ENCODE data around the gene B3GLCT. TPM values are rescaled to one million over a fixed set of nuclear protein-coding genes. Genes with fewer than 3 reads are reported as not detected.
"Not testable (repeated sequence)": the region's sequence is repeated elsewhere in the genome, so short reads cannot be mapped to it uniquely, and the experiment has no call there.

The B3GLCT gene
- total RNA-seq, 1 donor from 2014 or later, result 4.7 TPM

GRCh38 chr13:31327182-31327860 lies 127.5 kb downstream of the B3GLCT start:
- no peak overlapping the region for H3K27ac Mint-ChIP-seq
- no peak overlapping the region for H3K4me3 Mint-ChIP-seq (ENCODE audit: low read depth)
- no peaks in the 10 kb centered on the region for H3K27me3 Mint-ChIP-seq (ENCODE audit: low read depth)
- no peaks in the 10 kb centered on the region for H3K4me1 Mint-ChIP-seq (ENCODE audit: low read depth)
- DNase-seq (ENCODE audit: low spot score), result no peak
- no peaks in the 10 kb centered on the region for H3K36me3 Mint-ChIP-seq (ENCODE audit: low read depth)
- H3K9me3 Mint-ChIP-seq, result no peaks in the 10 kb centered on the region
- intact Hi-C loops (cut with micrococcal nuclease), result no loop called here

GRCh38 chr13:31328549-31329235 lies 128.9 kb downstream of the B3GLCT start:
- no peak for DNase-seq (ENCODE audit: low spot score)
- Mint-ChIP-seq H3K27ac (no peak overlapping the region), H3K27me3 (ENCODE audit: low read depth) (no peaks in the 10 kb centered on the region), H3K9me3 (no peaks in the 10 kb centered on the region), H3K4me1 (ENCODE audit: low read depth) (no peaks in the 10 kb centered on the region), H3K36me3 (ENCODE audit: low read depth) (no peaks in the 10 kb centered on the region), H3K4me3 (ENCODE audit: low read depth) (no peak overlapping the region)
- intact Hi-C loops (cut with micrococcal nuclease), result no loop called here

- H3K27me3 Mint-ChIP-seq (ENCODE audit: low read depth), result no peaks in the 10 kb centered on the region
- intact Hi-C loops (cut with micrococcal nuclease), result no loop called here
- no peak overlapping the region for H3K4me3 Mint-ChIP-seq (ENCODE audit: low read depth)
- H3K9me3 Mint-ChIP-seq, result no peaks in the 10 kb centered on the region
- DNase-seq (ENCODE audit: low spot score), result no peak
- no peaks in the 10 kb centered on the region for H3K4me1 Mint-ChIP-seq (ENCODE audit: low read depth)
- H3K27ac Mint-ChIP-seq, result no peak overlapping the region
- H3K36me3 Mint-ChIP-seq (ENCODE audit: low read depth), result no peaks in the 10 kb centered on the region
These were observed 130.5 kb downstream of the B3GLCT start for GRCh38 chr13:31330236-31330635.

GRCh38 chr13:31331068-31331467 lies 131.3 kb downstream of the B3GLCT start:
- no peak overlapping the region for H3K4me3 Mint-ChIP-seq (ENCODE audit: low read depth)
- no peaks in the 10 kb centered on the region for H3K9me3 Mint-ChIP-seq
- intact Hi-C loops (cut with micrococcal nuclease), result no loop called here
- no peak for DNase-seq (ENCODE audit: low spot score)
- H3K36me3 Mint-ChIP-seq (ENCODE audit: low read depth), result no peaks in the 10 kb centered on the region
- no peaks in the 10 kb centered on the region for H3K4me1 Mint-ChIP-seq (ENCODE audit: low read depth)
- H3K27me3 Mint-ChIP-seq (ENCODE audit: low read depth), result no peaks in the 10 kb centered on the region
- no peak overlapping the region for H3K27ac Mint-ChIP-seq

- no peaks in the 10 kb centered on the region for H3K4me1 Mint-ChIP-seq (ENCODE audit: low read depth)
- peaks cover 9% of the 10 kb centered on the region for H3K9me3 Mint-ChIP-seq
- H3K4me3 Mint-ChIP-seq (ENCODE audit: low read depth), result no peak overlapping the region
- intact Hi-C loops (cut with micrococcal nuclease), result no loop called here
- H3K27ac Mint-ChIP-seq, result no peak overlapping the region
- no peaks in the 10 kb centered on the region for H3K27me3 Mint-ChIP-seq (ENCODE audit: low read depth)
- DNase-seq (ENCODE audit: low spot score), result no peak
- H3K36me3 Mint-ChIP-seq (ENCODE audit: low read depth), result no peaks in the 10 kb centered on the region
These were observed 134.8 kb downstream of the B3GLCT start for GRCh38 chr13:31334547-31334946.

GRCh38 chr13:31334994-31335557 lies 135.3 kb downstream of the B3GLCT start:
- Mint-ChIP-seq H3K4me3 (ENCODE audit: low read depth) (no peak overlapping the region), H3K27me3 (ENCODE audit: low read depth) (no peaks in the 10 kb centered on the region), H3K4me1 (ENCODE audit: low read depth) (no peaks in the 10 kb centered on the region), H3K36me3 (ENCODE audit: low read depth) (no peaks in the 10 kb centered on the region), H3K27ac (no peak overlapping the region), H3K9me3 (peaks cover 9% of the 10 kb centered on the region)
- intact Hi-C loops (cut with micrococcal nuclease), result no loop called here
- no peak for DNase-seq (ENCODE audit: low spot score)

GRCh38 chr13:31339616-31340015 lies 139.8 kb downstream of the B3GLCT start:
- H3K36me3 Mint-ChIP-seq (ENCODE audit: low read depth); intact Hi-C loops (cut with micrococcal nuclease); H3K9me3 Mint-ChIP-seq; H3K4me1 Mint-ChIP-seq (ENCODE audit: low read depth); H3K27me3 Mint-ChIP-seq (ENCODE audit: low read depth); H3K4me3 Mint-ChIP-seq (ENCODE audit: low read depth); H3K27ac Mint-ChIP-seq; DNase-seq (ENCODE audit: low spot score): not testable (repeated sequence)

GRCh38 chr13:31340848-31341247 lies 141.1 kb downstream of the B3GLCT start:
- H3K36me3 Mint-ChIP-seq (ENCODE audit: low read depth); DNase-seq (ENCODE audit: low spot score); H3K4me3 Mint-ChIP-seq (ENCODE audit: low read depth); H3K4me1 Mint-ChIP-seq (ENCODE audit: low read depth); H3K27ac Mint-ChIP-seq; H3K27me3 Mint-ChIP-seq (ENCODE audit: low read depth); intact Hi-C loops (cut with micrococcal nuclease); H3K9me3 Mint-ChIP-seq: not testable (repeated sequence)

GRCh38 chr13:31346891-31347290 lies 147.1 kb downstream of the B3GLCT start:
- no peak for DNase-seq (ENCODE audit: low spot score)
- H3K27me3 Mint-ChIP-seq (ENCODE audit: low read depth), result peaks cover 3% of the 10 kb centered on the region
- no peak overlapping the region for H3K4me3 Mint-ChIP-seq (ENCODE audit: low read depth)
- no peaks in the 10 kb centered on the region for H3K9me3 Mint-ChIP-seq
- intact Hi-C loops (cut with micrococcal nuclease), result no loop called here
- H3K4me1 Mint-ChIP-seq (ENCODE audit: low read depth), result no peaks in the 10 kb centered on the region
- no peak overlapping the region for H3K27ac Mint-ChIP-seq
- H3K36me3 Mint-ChIP-seq (ENCODE audit: low read depth), result no peaks in the 10 kb centered on the region

- Mint-ChIP-seq H3K4me1 (ENCODE audit: low read depth) (no peaks in the 10 kb centered on the region), H3K27ac (no peak overlapping the region), H3K36me3 (ENCODE audit: low read depth) (no peaks in the 10 kb centered on the region), H3K27me3 (ENCODE audit: low read depth) (peaks cover 3% of the 10 kb centered on the region), H3K9me3 (peaks cover 6% of the 10 kb centered on the region), H3K4me3 (ENCODE audit: low read depth) (no peak overlapping the region)
- no peak for DNase-seq (ENCODE audit: low spot score)
- intact Hi-C loops (cut with micrococcal nuclease), result no loop called here
These were observed 149.4 kb downstream of the B3GLCT start for GRCh38 chr13:31349156-31349555.

- H3K4me3 Mint-ChIP-seq (ENCODE audit: low read depth), result no peak overlapping the region
- no peaks in the 10 kb centered on the region for H3K4me1 Mint-ChIP-seq (ENCODE audit: low read depth)
- peaks cover 4% of the 10 kb centered on the region for H3K36me3 Mint-ChIP-seq (ENCODE audit: low read depth)
- intact Hi-C loops (cut with micrococcal nuclease), result no loop called here
- H3K9me3 Mint-ChIP-seq, result peaks cover 13% of the 10 kb centered on the region
- DNase-seq (ENCODE audit: low spot score), result no peak
- H3K27me3 Mint-ChIP-seq (ENCODE audit: low read depth), result peaks cover 3% of the 10 kb centered on the region
- no peak overlapping the region for H3K27ac Mint-ChIP-seq
These were observed 150.8 kb downstream of the B3GLCT start for GRCh38 chr13:31350560-31350959.

GRCh38 chr13:31351376-31351775 lies 151.6 kb downstream of the B3GLCT start:
- H3K27ac Mint-ChIP-seq, result no peak overlapping the region
- peaks cover 4% of the 10 kb centered on the region for H3K36me3 Mint-ChIP-seq (ENCODE audit: low read depth)
- peaks cover 21% of the 10 kb centered on the region for H3K9me3 Mint-ChIP-seq
- H3K4me3 Mint-ChIP-seq (ENCODE audit: low read depth), result no peak overlapping the region
- peaks cover 3% of the 10 kb centered on the region for H3K27me3 Mint-ChIP-seq (ENCODE audit: low read depth)
- no peaks in the 10 kb centered on the region for H3K4me1 Mint-ChIP-seq (ENCODE audit: low read depth)
- no peak for DNase-seq (ENCODE audit: low spot score)
- intact Hi-C loops (cut with micrococcal nuclease), result no loop called here

GRCh38 chr13:31352467-31352866 lies 152.7 kb downstream of the B3GLCT start:
- intact Hi-C loops (cut with micrococcal nuclease), result no loop called here
- peaks cover 23% of the 10 kb centered on the region for H3K9me3 Mint-ChIP-seq
- peaks cover 3% of the 10 kb centered on the region for H3K27me3 Mint-ChIP-seq (ENCODE audit: low read depth)
- peaks cover 4% of the 10 kb centered on the region for H3K36me3 Mint-ChIP-seq (ENCODE audit: low read depth)
- H3K27ac Mint-ChIP-seq, result no peak overlapping the region
- no peak for DNase-seq (ENCODE audit: low spot score)
- no peak overlapping the region for H3K4me3 Mint-ChIP-seq (ENCODE audit: low read depth)
- no peaks in the 10 kb centered on the region for H3K4me1 Mint-ChIP-seq (ENCODE audit: low read depth)

All from activated T-helper 2 cell treated with anti-CD3 and anti-CD28 coated beads, Interferon-gamma antibody, Interleukin-2, Interleukin-4, amounts not matched to agents 10 μg/mL and 5 μg/mL and 100 μg/mL, durations not matched to agents 14 hours and 24 hours and 36 hours (primary cell).